Mucosa of rectum (tissue), 2 donors: ENCODE data around the gene EEF1A2.

Experiments
- H3K27ac ChIP-seq, 2 donors: one replicate each; pipeline ENCODE4 v1.7.0; 2013; ENCODE audit warnings: inconsistent platforms in 2 of 2, low read depth in 2 of 2, low read length in 2 of 2
- H3K27me3 ChIP-seq, 2 donors: one replicate each; pipeline ENCODE4 v1.7.0; 2013; ENCODE audit warnings: low read length in 2 of 2; ENCODE audit not compliant: control insufficient read depth in 2 of 2, insufficient read depth in 2 of 2
- H3K36me3 ChIP-seq, 2 donors: one replicate each; pipeline ENCODE4 v1.7.0; 2013; ENCODE audit warnings: low read length in 2 of 2; ENCODE audit not compliant: control insufficient read depth in 2 of 2, insufficient read depth in 2 of 2
- H3K4me1 ChIP-seq, 2 donors: one replicate each; pipeline ENCODE4 v1.7.0; 2013; ENCODE audit warnings: low read length in 2 of 2, mild to moderate bottlenecking in 1 of 2; ENCODE audit not compliant: control insufficient read depth in 2 of 2, insufficient read depth in 2 of 2
- H3K4me3 ChIP-seq, 2 donors: one replicate each; pipeline ENCODE4 v1.7.0; 2013; ENCODE audit warnings: low read length in 2 of 2
- H3K9ac ChIP-seq, 2 donors: one replicate each; pipeline ENCODE4 v1.7.0; 2013; ENCODE audit warnings: low read length in 2 of 2, low read depth in 1 of 2, mild to moderate bottlenecking in 1 of 2
- H3K9me3 ChIP-seq, 2 donors: one replicate each; pipeline ENCODE4 v1.7.0; 2013; ENCODE audit warnings: low read length in 2 of 2; ENCODE audit not compliant: control insufficient read depth in 2 of 2
- donor health status: healthy.
- donor health status: Normal muscosa, but diverticular disease.

The EEF1A2 gene

GRCh38 chr20:63469019-63469712 lies 29.7 kb downstream of the EEF1A2 start:
- Histone ChIP-seq H3K36me3 (no peaks in the 10 kb centered on the region), H3K4me3 (no peak overlapping the region), H3K4me1 (no peaks in the 10 kb centered on the region), H3K27me3 (peaks cover 13 to 28% of the 10 kb centered on the region in 2 donors), H3K27ac (no peak overlapping the region), H3K9me3 (no peaks in the 10 kb centered on the region), H3K9ac (no peak overlapping the region)

DNA sequence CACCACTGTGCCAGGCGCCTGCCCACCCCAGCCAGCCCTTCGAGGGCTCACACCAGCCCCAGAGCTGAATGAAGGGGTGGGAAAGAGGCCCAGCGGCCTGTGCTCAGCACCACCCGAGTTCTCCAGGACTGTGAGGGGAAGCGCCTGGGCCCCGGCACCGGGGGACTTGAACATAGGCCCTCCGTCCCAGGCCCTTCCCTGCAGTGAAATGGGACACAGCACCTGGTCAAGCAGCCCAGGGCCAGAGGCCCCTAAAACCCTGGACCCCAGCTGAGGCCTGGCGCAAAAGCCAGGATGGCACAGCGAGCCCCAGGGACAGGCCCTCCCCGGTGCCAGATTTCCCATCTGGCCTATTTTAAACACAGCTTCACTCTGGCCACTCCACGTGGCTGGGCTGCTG lies 30.5 kb downstream of the EEF1A2 start:
- no peak overlapping the region for H3K27ac ChIP-seq
- H3K9ac ChIP-seq: no peak overlapping the region
- H3K4me3 ChIP-seq: no peak overlapping the region
- no peaks in the 10 kb centered on the region for H3K9me3 ChIP-seq
- H3K4me1 ChIP-seq: no peaks in the 10 kb centered on the region
- peaks cover 8 to 22% of the 10 kb centered on the region in 2 donors for H3K27me3 ChIP-seq
- no peaks in the 10 kb centered on the region for H3K36me3 ChIP-seq

GRCh38 chr20:63467294-63468083 lies 31.4 kb downstream of the EEF1A2 start:
- H3K9me3 ChIP-seq: no peaks in the 10 kb centered on the region
- no peak overlapping the region for H3K27ac ChIP-seq
- no peaks in the 10 kb centered on the region for H3K4me1 ChIP-seq
- no peak overlapping the region for H3K9ac ChIP-seq
- H3K36me3 ChIP-seq: no peaks in the 10 kb centered on the region
- no peak overlapping the region for H3K4me3 ChIP-seq
- H3K27me3 ChIP-seq: peaks cover 5 to 20% of the 10 kb centered on the region in 2 donors

DNA sequence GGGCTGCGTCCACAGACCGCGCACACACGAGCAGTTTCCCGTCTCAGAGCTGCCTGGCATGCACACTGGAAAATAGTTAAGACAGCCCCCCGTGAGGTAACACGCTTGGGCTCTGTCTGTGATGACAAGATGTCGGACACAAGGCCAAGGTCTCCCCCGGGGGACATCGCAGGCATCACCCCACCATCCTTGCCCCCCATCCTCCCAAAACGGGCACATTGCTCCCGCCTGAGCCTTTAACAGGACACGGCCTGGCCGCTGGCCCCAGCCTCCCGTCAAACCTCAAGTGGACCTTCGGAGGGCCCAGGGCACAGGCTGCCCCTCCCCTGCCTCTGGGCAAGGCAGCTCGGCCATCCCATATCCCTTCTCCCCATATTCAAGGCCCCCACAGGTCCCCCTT lies 32.0 kb downstream of the EEF1A2 start:
- peaks cover 8 to 20% of the 10 kb centered on the region in 2 donors for H3K27me3 ChIP-seq

DNA sequence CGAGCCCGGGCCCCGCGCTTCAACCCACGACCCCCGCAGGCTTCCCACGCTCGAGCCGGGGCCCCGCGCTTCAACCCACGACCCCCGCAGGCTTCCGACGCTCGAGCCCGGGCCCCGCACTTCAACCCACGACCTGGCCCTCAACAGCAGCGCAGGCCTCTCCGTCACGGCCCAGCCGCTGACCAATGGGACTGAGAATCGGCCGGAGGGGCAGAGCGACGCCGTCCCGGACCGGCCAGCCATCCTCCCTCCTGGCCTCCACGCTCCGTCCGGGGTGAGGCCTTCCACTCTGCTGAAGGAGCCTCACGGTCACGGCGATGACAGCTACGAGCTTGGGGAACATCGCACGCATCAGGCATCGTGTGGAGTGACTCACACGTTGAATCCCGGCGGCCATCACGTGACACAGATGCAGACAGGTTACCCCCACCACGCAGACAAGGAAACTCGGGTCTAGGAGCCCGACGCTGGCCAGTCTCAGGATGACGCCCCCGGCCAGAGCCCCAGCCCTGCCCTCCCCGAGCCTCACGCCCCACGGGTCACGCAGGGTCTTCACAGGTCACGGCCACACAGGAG lies 32.5 kb downstream of the EEF1A2 start:
- Histone ChIP-seq H3K36me3 (no peaks in the 10 kb centered on the region), H3K27ac (no peak overlapping the region), H3K9me3 (no peaks in the 10 kb centered on the region), H3K4me3 (no peak overlapping the region), H3K27me3 (peaks cover 8 to 20% of the 10 kb centered on the region in 2 donors), H3K4me1 (no peaks in the 10 kb centered on the region), H3K9ac (no peak overlapping the region)

More for the DNA sequence above, 32.0 kb downstream of the EEF1A2 start:
- H3K27ac ChIP-seq: no peak overlapping the region
- H3K4me1 ChIP-seq: no peaks in the 10 kb centered on the region
- no peaks in the 10 kb centered on the region for H3K36me3 ChIP-seq
- no peak overlapping the region for H3K9ac ChIP-seq
- no peaks in the 10 kb centered on the region for H3K9me3 ChIP-seq
- H3K4me3 ChIP-seq: no peak overlapping the region

- no peak overlapping the region for H3K27ac ChIP-seq
- H3K36me3 ChIP-seq: no peaks in the 10 kb centered on the region
- no peaks in the 10 kb centered on the region for H3K9me3 ChIP-seq
- H3K9ac ChIP-seq: no peak overlapping the region
- H3K27me3 ChIP-seq: peaks cover 7 to 13% of the 10 kb centered on the region in 2 donors
- H3K4me3 ChIP-seq: no peak overlapping the region
- no peaks in the 10 kb centered on the region for H3K4me1 ChIP-seq
These were observed 33.3 kb downstream of the EEF1A2 start for GRCh38 chr20:63465380-63466249.

DNA sequence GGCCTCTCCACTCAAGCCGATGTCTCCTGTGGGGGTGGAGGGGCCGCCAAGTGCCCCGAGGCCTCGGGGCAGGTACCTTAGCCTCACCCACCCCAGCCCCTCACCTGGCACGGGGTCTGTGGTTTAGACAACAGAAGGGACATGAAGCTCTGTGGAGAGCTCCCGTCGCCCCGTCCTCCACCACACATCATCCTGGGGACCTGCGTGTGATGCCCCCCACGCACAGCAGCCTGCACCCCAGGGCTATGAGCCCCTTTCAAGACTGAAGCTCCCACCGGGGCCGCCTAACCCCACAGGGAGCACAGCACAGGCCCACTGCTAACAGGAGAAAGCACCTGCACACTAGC lies 34.6 kb downstream of the EEF1A2 start:
- Histone ChIP-seq H3K9me3 (no peaks in the 10 kb centered on the region), H3K4me1 (no peaks in the 10 kb centered on the region), H3K4me3 (no peak overlapping the region), H3K27me3 (peaks cover 9 to 11% of the 10 kb centered on the region in 2 donors), H3K9ac (no peak overlapping the region), H3K27ac (no peak overlapping the region), H3K36me3 (no peaks in the 10 kb centered on the region)

DNA sequence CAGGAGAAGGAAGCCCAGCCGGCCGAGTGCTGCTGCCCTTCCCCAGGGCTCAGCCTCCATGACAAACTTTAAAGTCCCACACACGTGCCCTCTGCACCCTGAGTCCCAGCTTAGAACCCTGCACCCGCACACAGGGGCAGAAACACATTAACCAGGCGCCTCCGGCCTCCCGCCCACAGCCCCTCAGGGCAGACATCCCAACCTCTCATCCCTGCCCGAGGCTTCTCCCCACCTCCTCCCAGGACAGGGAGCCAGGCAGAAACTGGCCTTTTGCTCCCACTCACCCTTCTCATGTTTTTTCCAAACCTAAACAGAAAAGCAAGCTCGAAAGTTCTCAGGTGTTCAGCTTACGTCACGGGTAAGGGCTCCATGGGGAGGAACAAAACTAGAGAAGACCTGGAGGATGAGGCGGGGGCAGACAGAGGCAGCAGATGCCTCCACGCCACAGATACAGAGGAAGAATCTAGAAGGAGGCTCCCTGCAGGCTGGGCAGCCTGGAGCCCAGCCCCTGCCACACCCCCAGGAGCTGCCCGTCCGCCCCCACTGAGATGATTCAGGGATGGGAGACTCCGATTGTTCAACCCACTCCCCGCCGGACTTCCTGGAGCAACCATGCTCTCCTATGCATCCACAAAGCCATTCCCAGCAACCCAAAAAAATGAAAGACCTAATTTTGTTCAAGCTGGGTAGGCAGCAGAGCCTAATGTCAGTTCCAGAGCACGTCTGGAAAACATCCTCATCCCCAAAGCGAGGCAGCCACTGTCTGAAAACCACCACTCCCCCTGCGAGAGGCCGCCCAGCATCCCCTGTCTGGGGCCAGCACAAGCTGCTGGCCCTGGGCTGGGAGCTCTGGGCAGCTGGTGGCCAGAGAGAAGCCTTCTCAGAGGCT lies 35.2 kb downstream of the EEF1A2 start:
- Histone ChIP-seq H3K27me3 (peaks cover 9 to 11% of the 10 kb centered on the region in 2 donors), H3K4me3 (no peak overlapping the region), H3K27ac (no peak overlapping the region), H3K36me3 (no peaks in the 10 kb centered on the region), H3K9me3 (no peaks in the 10 kb centered on the region), H3K9ac (no peak overlapping the region), H3K4me1 (no peaks in the 10 kb centered on the region)

DNA sequence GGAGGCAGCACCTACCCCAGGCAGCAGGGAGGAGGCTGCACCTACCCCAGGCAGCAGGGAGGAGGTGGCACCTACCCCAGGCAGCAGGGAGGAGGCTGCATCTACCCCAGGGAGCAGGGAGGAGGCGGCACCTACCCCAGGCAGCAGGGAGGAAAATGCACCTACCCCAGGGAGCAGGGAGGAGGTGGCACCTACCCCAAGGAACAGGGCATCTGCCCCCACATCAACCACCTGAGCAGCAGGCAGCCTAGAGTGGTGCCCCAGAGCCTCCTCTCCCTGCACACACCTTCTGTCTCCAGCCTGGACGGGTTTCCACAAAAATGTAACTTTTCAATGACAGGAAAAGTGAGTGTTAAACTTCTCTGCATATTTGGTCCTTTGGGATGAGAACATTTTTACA lies 36.6 kb downstream of the EEF1A2 start:
- H3K4me1 ChIP-seq: no peaks in the 10 kb centered on the region
- H3K4me3 ChIP-seq: no peak overlapping the region
- no peak overlapping the region for H3K9ac ChIP-seq
- H3K9me3 ChIP-seq: no peaks in the 10 kb centered on the region
- H3K27ac ChIP-seq: no peak overlapping the region
- no peaks in the 10 kb centered on the region for H3K36me3 ChIP-seq
- peaks cover 9% of the 10 kb centered on the region in 2 donors for H3K27me3 ChIP-seq
